NCI-H446 treated with DMSO at 0.1 percent for 48 hours (cell line): Measurements from ENCODE around the gene BFSP2.

Experiments used
- DNase-seq: peaks from one replicate; lab custom pipeline; 2025; lab: John Stamatoyannopoulos, UW

Gene BFSP2

GRCh38 chr3:133419151-133419909, 19.5 kb downstream of the BFSP2 start:
- no peak for DNase-seq

- no peak for DNase-seq
Observed at GRCh38 chr3:133424937-133425869, 25.3 kb downstream of the BFSP2 start.

GRCh38 chr3:133425898-133426297, 26.0 kb downstream of the BFSP2 start:
- no peak for DNase-seq

- DNase-seq = no peak
Observed at GRCh38 chr3:133426721-133427120, 26.9 kb downstream of the BFSP2 start.

- DNase-seq = no peak
Observed at GRCh38 chr3:133428552-133428951, 28.7 kb downstream of the BFSP2 start.

- no peak for DNase-seq
Observed at GRCh38 chr3:133429063-133429462, 29.2 kb downstream of the BFSP2 start.

GRCh38 chr3:133439563-133439962, 39.7 kb downstream of the BFSP2 start:
- no peak for DNase-seq

- no peak for DNase-seq
Observed at GRCh38 chr3:133440652-133441051, 40.8 kb downstream of the BFSP2 start.

- no peak for DNase-seq
Observed at GRCh38 chr3:133441867-133442270, 42.0 kb downstream of the BFSP2 start.

- no peak for DNase-seq
Observed at GRCh38 chr3:133442518-133442917, 42.7 kb downstream of the BFSP2 start.

- DNase-seq = peak; percentile 18
Observed at GRCh38 chr3:133443649-133444422, 44.0 kb downstream of the BFSP2 start.

- DNase-seq = no peak
Observed at GRCh38 chr3:133444423-133444774, 44.5 kb downstream of the BFSP2 start.

GRCh38 chr3:133445108-133445507, 45.3 kb downstream of the BFSP2 start:
- no peak for DNase-seq

GRCh38 chr3:133447750-133448477, 48.1 kb downstream of the BFSP2 start:
- DNase-seq = no peak

GRCh38 chr3:133448478-133449122, 48.7 kb downstream of the BFSP2 start:
- no peak for DNase-seq

- DNase-seq = peak; percentile 63
Observed at GRCh38 chr3:133451309-133451708, 51.5 kb downstream of the BFSP2 start.

- DNase-seq = no peak
Observed at GRCh38 chr3:133452641-133453319, 52.9 kb downstream of the BFSP2 start.

- no peak for DNase-seq
Observed at GRCh38 chr3:133453383-133453782, 53.5 kb downstream of the BFSP2 start.

GRCh38 chr3:133455281-133455680, 55.4 kb downstream of the BFSP2 start:
- no peak for DNase-seq

- DNase-seq = no peak
Observed at GRCh38 chr3:133455960-133456359, 56.1 kb downstream of the BFSP2 start.

GRCh38 chr3:133457025-133457424, 57.2 kb downstream of the BFSP2 start:
- DNase-seq = no peak
